ENCODE data around the gene MUC2.

MUC2 gene

GRCh38 chr11:1075341-1075911 lies 752 bp downstream of the MUC2 start:
- peaks cover 0 to 4% (median 0%) of the 10 kb centered on the region in 5 experiments for H3K9me3 ChIP-seq (ENCODE audit: control extremely low read depth in 1 of 5, control insufficient read depth in 4 of 5, insufficient read depth in 2 of 5, low read depth in 1 of 5, low read length in 4 of 5)
- DNase-seq = no peak
- no peaks in the 10 kb centered on the region for H3K36me3 ChIP-seq (ENCODE audit: control insufficient read depth in 4 of 4, insufficient read depth in 4 of 4, low read length in 3 of 4)
- no peak overlapping the region for H3K4me3 ChIP-seq (ENCODE audit: control insufficient read depth in 1 of 7, extremely low read depth in 1 of 7, insufficient read depth in 4 of 7, low read depth in 2 of 7, low read length in 6 of 7)
- ChIA-PET POLR2A (no interaction called here), CTCF (no interaction called here)
- 98% methylated on average over 23 of the region's 28 CpGs for WGBS (ENCODE audit: insufficient coverage)
- peaks cover 0 to 10% (median 5%) of the 10 kb centered on the region in 4 experiments for H3K4me1 ChIP-seq (ENCODE audit: control extremely low read depth in 1 of 4, control insufficient read depth in 4 of 4, insufficient read depth in 4 of 4, low read length in 3 of 4)
- no peaks in the 10 kb centered on the region for H3K27me3 ChIP-seq (replicated peaks in 2 of 5; ENCODE audit: control insufficient read depth in 4 of 5, insufficient read depth in 5 of 5, low read length in 4 of 5)
- no peak overlapping the region for H3K27ac ChIP-seq (ENCODE audit: insufficient read depth in 1 of 2, low read depth in 1 of 2, low read length in 2 of 2, poor library complexity in 1 of 2, severe bottlenecking in 2 of 2)

- Histone ChIP-seq H3K27ac (ENCODE audit: insufficient read depth in 1 of 2, low read depth in 1 of 2, low read length in 2 of 2, poor library complexity in 1 of 2, severe bottlenecking in 2 of 2) (no peak overlapping the region), H3K27me3 (replicated peaks in 2 of 5; ENCODE audit: control insufficient read depth in 4 of 5, insufficient read depth in 5 of 5, low read length in 4 of 5) (no peaks in the 10 kb centered on the region), H3K36me3 (ENCODE audit: control insufficient read depth in 4 of 4, insufficient read depth in 4 of 4, low read length in 3 of 4) (no peaks in the 10 kb centered on the region), H3K4me3 (ENCODE audit: control insufficient read depth in 1 of 7, extremely low read depth in 1 of 7, insufficient read depth in 4 of 7, low read depth in 2 of 7, low read length in 6 of 7) (no peak overlapping the region), H3K4me1 (ENCODE audit: control extremely low read depth in 1 of 4, control insufficient read depth in 4 of 4, insufficient read depth in 4 of 4, low read length in 3 of 4) (peaks cover 0 to 10% (median 5%) of the 10 kb centered on the region in 4 experiments), H3K9me3 (ENCODE audit: control extremely low read depth in 1 of 5, control insufficient read depth in 4 of 5, insufficient read depth in 2 of 5, low read depth in 1 of 5, low read length in 4 of 5) (peaks cover 0 to 4% (median 0%) of the 10 kb centered on the region in 5 experiments)
- ChIA-PET CTCF (no interaction called here), POLR2A (no interaction called here)
- WGBS (ENCODE audit: insufficient coverage) = 100% methylated on average over 6 of the region's 18 CpGs
- DNase-seq = no peak
Measured at GRCh38 chr11:1076061-1076665, 1.5 kb downstream of the MUC2 start.

- H3K4me1 ChIP-seq (ENCODE audit: control extremely low read depth in 1 of 4, control insufficient read depth in 4 of 4, insufficient read depth in 4 of 4, low read length in 3 of 4) = peaks cover 0 to 10% (median 5%) of the 10 kb centered on the region in 4 experiments
- no peak overlapping the region for H3K27ac ChIP-seq (ENCODE audit: insufficient read depth in 1 of 2, low read depth in 1 of 2, low read length in 2 of 2, poor library complexity in 1 of 2, severe bottlenecking in 2 of 2)
- CTCF ChIA-PET = no interaction called here
- H3K9me3 ChIP-seq (ENCODE audit: control extremely low read depth in 1 of 5, control insufficient read depth in 4 of 5, insufficient read depth in 2 of 5, low read depth in 1 of 5, low read length in 4 of 5) = peaks cover 0 to 4% (median 0%) of the 10 kb centered on the region in 5 experiments
- POLR2A ChIA-PET = no interaction called here
- 97% methylated on average over 9 of the region's 11 CpGs for WGBS (ENCODE audit: insufficient coverage)
- H3K27me3 ChIP-seq (replicated peaks in 2 of 5; ENCODE audit: control insufficient read depth in 4 of 5, insufficient read depth in 5 of 5, low read length in 4 of 5) = no peaks in the 10 kb centered on the region
- no peaks in the 10 kb centered on the region for H3K36me3 ChIP-seq (ENCODE audit: control insufficient read depth in 4 of 4, insufficient read depth in 4 of 4, low read length in 3 of 4)
- DNase-seq = no peak
- no peak overlapping the region for H3K4me3 ChIP-seq (ENCODE audit: control insufficient read depth in 1 of 7, extremely low read depth in 1 of 7, insufficient read depth in 4 of 7, low read depth in 2 of 7, low read length in 6 of 7)
Measured at GRCh38 chr11:1077033-1077416, 2.4 kb downstream of the MUC2 start.

- Histone ChIP-seq H3K4me1 (ENCODE audit: control extremely low read depth in 1 of 4, control insufficient read depth in 4 of 4, insufficient read depth in 4 of 4, low read length in 3 of 4) (peaks cover 0 to 10% (median 5%) of the 10 kb centered on the region in 4 experiments), H3K9me3 (ENCODE audit: control extremely low read depth in 1 of 5, control insufficient read depth in 4 of 5, insufficient read depth in 2 of 5, low read depth in 1 of 5, low read length in 4 of 5) (peaks cover 0 to 4% (median 0%) of the 10 kb centered on the region in 5 experiments)
- POLR2A ChIA-PET = no interaction called here
Measured at GRCh38 chr11:1077417-1078119, 2.9 kb downstream of the MUC2 start.

DNA sequence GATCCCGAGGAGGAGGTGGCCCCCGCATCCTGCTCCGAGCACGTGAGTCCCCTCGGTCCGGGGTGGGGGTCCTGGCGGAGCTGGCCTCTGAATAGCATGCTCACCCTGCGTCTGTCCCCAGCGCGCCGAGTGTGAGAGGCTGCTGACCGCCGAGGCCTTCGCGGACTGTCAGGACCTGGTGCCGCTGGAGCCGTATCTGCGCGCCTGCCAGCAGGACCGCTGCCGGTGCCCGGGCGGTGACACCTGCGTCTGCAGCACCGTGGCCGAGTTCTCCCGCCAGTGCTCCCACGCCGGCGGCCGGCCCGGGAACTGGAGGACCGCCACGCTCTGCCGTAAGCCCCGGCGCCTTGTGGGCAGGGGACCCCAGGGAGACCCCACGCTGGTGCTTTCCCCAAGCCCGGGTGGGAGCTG lies 3.5 kb downstream of the MUC2 start:
- H3K27ac ChIP-seq (ENCODE audit: insufficient read depth in 1 of 2, low read depth in 1 of 2, low read length in 2 of 2, poor library complexity in 1 of 2, severe bottlenecking in 2 of 2) = no peak overlapping the region
- ChIA-PET CTCF (no interaction called here), POLR2A (no interaction called here)
- 90% methylated on average over 39 of the region's 39 CpGs for WGBS (ENCODE audit: insufficient coverage)
- H3K4me1 ChIP-seq (ENCODE audit: control extremely low read depth in 1 of 4, control insufficient read depth in 4 of 4, insufficient read depth in 4 of 4, low read length in 3 of 4) = peaks cover 0 to 7% (median 4%) of the 10 kb centered on the region in 4 experiments
- DNase-seq = no peak
- no peak overlapping the region for H3K4me3 ChIP-seq (ENCODE audit: control insufficient read depth in 1 of 7, extremely low read depth in 1 of 7, insufficient read depth in 4 of 7, low read depth in 2 of 7, low read length in 6 of 7)
- H3K9me3 ChIP-seq (ENCODE audit: control extremely low read depth in 1 of 5, control insufficient read depth in 4 of 5, insufficient read depth in 2 of 5, low read depth in 1 of 5, low read length in 4 of 5) = peaks cover 0 to 4% (median 0%) of the 10 kb centered on the region in 5 experiments
- H3K36me3 ChIP-seq (ENCODE audit: control insufficient read depth in 4 of 4, insufficient read depth in 4 of 4, low read length in 3 of 4) = no peaks in the 10 kb centered on the region
- H3K27me3 ChIP-seq (replicated peaks in 2 of 5; ENCODE audit: control insufficient read depth in 4 of 5, insufficient read depth in 5 of 5, low read length in 4 of 5) = no peaks in the 10 kb centered on the region

More at GRCh38 chr11:1077417-1078119, 2.9 kb downstream of the MUC2 start:
- Histone ChIP-seq H3K27me3 (replicated peaks in 2 of 5; ENCODE audit: control insufficient read depth in 4 of 5, insufficient read depth in 5 of 5, low read length in 4 of 5) (no peaks in the 10 kb centered on the region), H3K27ac (ENCODE audit: insufficient read depth in 1 of 2, low read depth in 1 of 2, low read length in 2 of 2, poor library complexity in 1 of 2, severe bottlenecking in 2 of 2) (no peak overlapping the region), H3K36me3 (ENCODE audit: control insufficient read depth in 4 of 4, insufficient read depth in 4 of 4, low read length in 3 of 4) (no peaks in the 10 kb centered on the region), H3K4me3 (ENCODE audit: control insufficient read depth in 1 of 7, extremely low read depth in 1 of 7, insufficient read depth in 4 of 7, low read depth in 2 of 7, low read length in 6 of 7) (no peak overlapping the region)
- DNase-seq = no peak
- 77% methylated on average over 27 of the region's 33 CpGs for WGBS (ENCODE audit: insufficient coverage)
- CTCF ChIA-PET = no interaction called here

DNA sequence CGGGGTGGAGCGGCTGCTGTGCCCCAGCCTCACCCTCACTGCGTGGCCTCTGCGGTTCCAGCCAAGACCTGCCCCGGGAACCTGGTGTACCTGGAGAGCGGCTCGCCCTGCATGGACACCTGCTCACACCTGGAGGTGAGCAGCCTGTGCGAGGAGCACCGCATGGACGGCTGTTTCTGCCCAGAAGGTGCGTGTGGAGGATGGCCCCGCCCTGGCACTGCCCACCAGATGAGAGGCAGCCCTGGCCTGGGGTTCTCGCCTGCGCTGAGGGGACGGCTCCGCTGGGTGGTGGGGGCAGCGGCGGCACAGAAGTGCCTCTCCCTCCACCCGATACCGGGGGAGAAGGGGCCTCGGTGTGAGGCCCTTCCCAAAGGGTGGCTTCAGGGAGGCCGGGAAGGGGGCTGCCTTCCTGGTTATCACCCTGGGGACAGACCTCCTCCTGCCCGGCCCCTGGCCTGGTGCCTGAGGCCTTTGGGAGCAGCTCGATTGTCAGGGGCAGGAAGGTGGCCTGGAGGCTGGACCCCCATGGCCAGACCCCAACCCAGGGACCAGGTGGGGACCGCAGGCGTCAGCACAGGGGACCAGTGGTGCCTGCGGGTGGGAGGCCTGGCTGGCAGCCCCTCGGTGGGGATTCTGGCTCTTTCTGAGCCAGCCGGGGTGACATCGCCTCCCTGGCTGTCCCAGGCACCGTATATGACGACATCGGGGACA lies 7.1 kb downstream of the MUC2 start:
- Histone ChIP-seq H3K27ac (ENCODE audit: insufficient read depth in 1 of 2, low read depth in 1 of 2, low read length in 2 of 2, poor library complexity in 1 of 2, severe bottlenecking in 2 of 2) (no peak overlapping the region), H3K4me3 (ENCODE audit: control insufficient read depth in 1 of 7, extremely low read depth in 1 of 7, insufficient read depth in 4 of 7, low read depth in 2 of 7, low read length in 6 of 7) (no peak overlapping the region), H3K27me3 (replicated peaks in 2 of 5; ENCODE audit: control insufficient read depth in 4 of 5, insufficient read depth in 5 of 5, low read length in 4 of 5) (peaks cover 0 to 2% (median 0%) of the 10 kb centered on the region in 5 experiments), H3K36me3 (ENCODE audit: control insufficient read depth in 4 of 4, insufficient read depth in 4 of 4, low read length in 3 of 4) (no peaks in the 10 kb centered on the region), H3K9me3 (ENCODE audit: control extremely low read depth in 1 of 5, control insufficient read depth in 4 of 5, insufficient read depth in 2 of 5, low read depth in 1 of 5, low read length in 4 of 5) (peaks cover 0 to 4% (median 0%) of the 10 kb centered on the region in 5 experiments), H3K4me1 (ENCODE audit: control extremely low read depth in 1 of 4, control insufficient read depth in 4 of 4, insufficient read depth in 4 of 4, low read length in 3 of 4) (peaks cover 0 to 3% (median 0%) of the 10 kb centered on the region in 4 experiments)
- whole genome bisulfite sequencing (ENCODE audit: insufficient coverage) = 82% methylated on average over 30 of the region's 33 CpGs
- DNase-seq = no peak
- ChIA-PET CTCF (no interaction called here), POLR2A (no interaction called here)

Measured in common myeloid progenitor, CD34-positive (primary cell).